H1 (cell line): ENCODE measurements around the gene SZT2. TPM values are rescaled to one million over a fixed set of nuclear protein-coding genes. Genes with fewer than 3 reads are reported as not detected.

Source experiments
- CTCF ChIA-PET: fragments of 300-600 bp; sonication (Branson Sonifier 250); formaldehyde crosslinking; loops from one replicate; lab custom pipeline; 2021; ENCODE audit not compliant: partially characterized antibody; lab: Charles Lee
- POLR2A ChIA-PET: fragments of 300-600 bp; sonication (Branson Sonifier 250); formaldehyde crosslinking; loops from one replicate; lab custom pipeline; 2021; ENCODE audit warnings: inconsistent platforms; ENCODE audit not compliant: partially characterized antibody; lab: Charles Lee
- DNase-seq, 2 experiments: peaks; one replicate each; pipeline versions ENCODE4 v3.0.0 to v3.0.0-alpha.2; 2010 to 2022; ENCODE audit warnings: low spot score in 2 of 2, low read depth in 1 of 2, mixed read lengths in 1 of 2
- FAIRE-seq: peaks from 2 replicates; lab custom pipeline; 2011; peaks lifted over from hg19 to GRCh38; lab: Jason Lieb, UNC
- H2AFZ ChIP-seq: 2 replicates; pipeline ENCODE4 v1.8.1; 2012; ENCODE audit warnings: low read length, inconsistent platforms
- H2AK5ac ChIP-seq: 2 replicates; pipeline ENCODE4 v1.6.1; 2013; ENCODE audit warnings: low read depth, low read length
- H2BK120ac ChIP-seq: replicated peaks from 2 replicates; pipeline ENCODE3; 2013; ENCODE audit warnings: low read depth, low read length, inconsistent platforms
- H2BK12ac ChIP-seq: 2 replicates; pipeline ENCODE4 v1.6.1; 2013; ENCODE audit warnings: low read depth, low read length
- H2BK15ac ChIP-seq: 2 replicates; pipeline ENCODE4 v1.6.1; 2013; ENCODE audit warnings: low read length
- H2BK20ac ChIP-seq: 2 replicates; pipeline ENCODE4 v1.6.1; 2013; ENCODE audit warnings: low read length
- H2BK5ac ChIP-seq: 2 replicates; pipeline ENCODE4 v1.6.1; 2013; ENCODE audit warnings: low read depth, low read length
- H3K14ac ChIP-seq: 2 replicates; pipeline ENCODE4 v1.6.1; 2013; ENCODE audit warnings: inconsistent platforms; ENCODE audit not compliant: insufficient read length
- H3K18ac ChIP-seq: 2 replicates; pipeline ENCODE4 v1.6.1; 2013; ENCODE audit warnings: low read length; ENCODE audit errors: extremely low read depth
- H3K23ac ChIP-seq: 2 replicates; pipeline ENCODE4 v1.6.1; 2013; ENCODE audit warnings: inconsistent platforms; ENCODE audit not compliant: insufficient read length
- H3K23me2 ChIP-seq: 2 replicates; pipeline ENCODE4 v1.6.1; 2013; ENCODE audit warnings: low read depth, low read length
- H3K27ac ChIP-seq: 2 replicates; pipeline ENCODE4 v1.6.1; 2011; ENCODE audit warnings: low read depth, low read length, inconsistent platforms
- H3K27me3 ChIP-seq, 4 experiments: replicated peaks in 1 of 4; 1 replicate in 1 of 4; 2 replicates in 3 of 4; pipeline versions ENCODE4 v1.6.1 to v1.8.1; 2011 to 2013; ENCODE audit warnings: low read length in 3 of 4, mild to moderate bottlenecking in 3 of 4, inconsistent platforms in 2 of 4, mixed read lengths in 2 of 4, moderate library complexity in 1 of 4; ENCODE audit not compliant: control insufficient read depth in 3 of 4, insufficient read depth in 3 of 4; ENCODE audit errors: extremely low read depth in 1 of 4
- H3K36me3 ChIP-seq, 4 experiments: 2 replicates each; pipeline versions ENCODE4 v1.6.1 to v1.8.1; 2011 to 2013; ENCODE audit warnings: mild to moderate bottlenecking in 4 of 4, low read length in 3 of 4, moderate library complexity in 2 of 4, control low read depth in 1 of 4, inconsistent platforms in 1 of 4; ENCODE audit not compliant: insufficient read depth in 4 of 4, control insufficient read depth in 2 of 4
- H3K4ac ChIP-seq: replicated peaks from 2 replicates; pipeline ENCODE3; 2013; ENCODE audit warnings: low read length, low read depth, mixed read lengths, inconsistent platforms; ENCODE audit not compliant: insufficient read length
- H3K4me1 ChIP-seq, 4 experiments: replicated peaks in 1 of 4; 1 replicate in 1 of 4; 2 replicates in 3 of 4; pipeline versions ENCODE4 v1.6.1 to v1.8.1; 2011 to 2013; ENCODE audit warnings: low read length in 3 of 4, inconsistent platforms in 2 of 4, mixed read lengths in 1 of 4; ENCODE audit not compliant: insufficient read depth in 4 of 4, control insufficient read depth in 3 of 4
- H3K4me2 ChIP-seq, 2 experiments: 2 replicates each; pipeline versions ENCODE4 v1.6.1 to v1.8.1; 2011 to 2013; ENCODE audit warnings: low read depth in 2 of 2, low read length in 2 of 2, control low read depth in 1 of 2, inconsistent platforms in 1 of 2, mild to moderate bottlenecking in 1 of 2; ENCODE audit not compliant: insufficient read depth in 1 of 2
- H3K4me3 ChIP-seq, 4 experiments: fragments of 200-600, 300-600 bp in 1 of 4; sonication (generic), shearing (Covaris generic), sonication (Bioruptor Twin) in 1 of 4; 2 replicates each; pipeline versions ENCODE4 v1.5.1 to v1.8.1; 2011 to 2016; ENCODE audit warnings: low read length in 4 of 4, low read depth in 3 of 4, control low read depth in 2 of 4, inconsistent platforms in 2 of 4, mild to moderate bottlenecking in 2 of 4, mixed read lengths in 1 of 4, moderate library complexity in 1 of 4; ENCODE audit not compliant: insufficient read depth in 2 of 4; ENCODE audit errors: extremely low read depth in 1 of 4
- H3K56ac ChIP-seq: replicated peaks from 2 replicates; pipeline ENCODE3; 2013; ENCODE audit warnings: low read depth, mild to moderate bottlenecking, mixed read lengths, low read length, inconsistent platforms; ENCODE audit not compliant: insufficient read length
- H3K79me1 ChIP-seq: 2 replicates; pipeline ENCODE4 v1.6.1; 2013; ENCODE audit warnings: low read depth, low read length, control low read depth
- H3K79me2 ChIP-seq, 2 experiments: 2 replicates each; pipeline versions ENCODE4 v1.6.1 to v1.8.1; 2012 to 2013; ENCODE audit warnings: low read length in 2 of 2, mild to moderate bottlenecking in 2 of 2, inconsistent platforms in 1 of 2; ENCODE audit not compliant: insufficient read depth in 2 of 2, control insufficient read depth in 1 of 2
- H3K9ac ChIP-seq, 4 experiments: replicated peaks in 1 of 4; 1 replicate in 1 of 4; 2 replicates in 3 of 4; pipeline versions ENCODE4 v1.6.1 to v1.8.1; 2011 to 2013; ENCODE audit warnings: low read depth in 3 of 4, low read length in 3 of 4, control low read depth in 2 of 4, mild to moderate bottlenecking in 2 of 4, moderate library complexity in 2 of 4, inconsistent platforms in 1 of 4; ENCODE audit errors: extremely low read depth in 1 of 4
- H3K9me3 ChIP-seq, 2 experiments: 2 replicates each; pipeline versions ENCODE4 v1.6.1 to v1.8.1; 2012 to 2013; ENCODE audit warnings: mild to moderate bottlenecking in 2 of 2, moderate library complexity in 2 of 2, control low read depth in 1 of 2, inconsistent platforms in 1 of 2, low read depth in 1 of 2, low read length in 1 of 2, mixed read lengths in 1 of 2; ENCODE audit not compliant: insufficient read depth in 2 of 2
- H4K20me1 ChIP-seq, 2 experiments: replicated peaks in 1 of 2; 2 replicates each; pipeline versions ENCODE3 to v1.8.1; 2011 to 2013; ENCODE audit warnings: inconsistent platforms in 2 of 2, low read length in 2 of 2, mild to moderate bottlenecking in 1 of 2; ENCODE audit not compliant: insufficient read depth in 2 of 2, control insufficient read depth in 1 of 2
- H4K5ac ChIP-seq: 2 replicates; pipeline ENCODE4 v1.6.1; 2013; ENCODE audit warnings: low read length, low read depth, mixed read lengths, inconsistent platforms; ENCODE audit not compliant: insufficient read length
- H4K8ac ChIP-seq: 2 replicates; pipeline ENCODE4 v1.8.0; 2013; ENCODE audit warnings: mild to moderate bottlenecking, moderate library complexity, low read length, inconsistent platforms; ENCODE audit not compliant: insufficient read depth; ENCODE audit errors: extremely low read depth
- H4K91ac ChIP-seq: replicated peaks from 2 replicates; pipeline ENCODE3; 2013; ENCODE audit warnings: low read length, mixed read lengths, inconsistent platforms; ENCODE audit not compliant: insufficient read length
- BRCA1 ChIP-seq: IDR thresholded peaks from 2 replicates; pipeline ENCODE4 v1.6.1; 2012; ENCODE audit warnings: low read depth, low read length, improper control_type of control experiment
- CTBP2 ChIP-seq: IDR thresholded peaks from 2 replicates; pipeline ENCODE4 v1.7.0; 2011; ENCODE audit warnings: borderline replicate concordance, mild to moderate bottlenecking, moderate library complexity, mixed read lengths, low read length; ENCODE audit not compliant: insufficient read depth, insufficient read length
- EP300 ChIP-seq, 2 experiments: IDR thresholded peaks; 1 replicate in 1 of 2; 2 replicates in 1 of 2; pipeline ENCODE4 v1.6.1; 2011 to 2012; ENCODE audit warnings: low read depth in 2 of 2, low read length in 2 of 2, mild to moderate bottlenecking in 2 of 2, borderline replicate concordance in 1 of 2, inconsistent platforms in 1 of 2, moderate library complexity in 1 of 2
- EZH2 ChIP-seq: fragments of 200-600 bp; sonication (generic); IDR thresholded peaks from 2 replicates; pipeline ENCODE4 v1.7.1; 2012; ENCODE audit warnings: low read depth, mild to moderate bottlenecking, moderate library complexity, low read length, inconsistent platforms; ENCODE audit not compliant: severe bottlenecking
- HDAC6 ChIP-seq: IDR thresholded peaks from one replicate; pipeline ENCODE4 v1.7.1; 2012; ENCODE audit warnings: low read depth, mild to moderate bottlenecking, inconsistent platforms, low read length, moderate library complexity
- KDM1A ChIP-seq: fragments of 200-600, 300-600 bp; sonication (generic); IDR thresholded peaks from 2 replicates; pipeline ENCODE4 v1.7.1; 2016; ENCODE audit warnings: mild to moderate bottlenecking, low read length, borderline replicate concordance
- KDM4A ChIP-seq: IDR thresholded peaks from one replicate; pipeline ENCODE4 v1.7.1; 2012; ENCODE audit warnings: low read depth, mild to moderate bottlenecking, moderate library complexity, low read length, inconsistent platforms; ENCODE audit not compliant: severe bottlenecking
- POLR2A ChIP-seq, 2 experiments: IDR thresholded peaks; 1 replicate in 1 of 2; 2 replicates in 1 of 2; pipeline ENCODE4 v1.6.1; 2011; ENCODE audit warnings: low read depth in 2 of 2, low read length in 2 of 2, mild to moderate bottlenecking in 2 of 2; ENCODE audit errors: control extremely low read depth in 1 of 2
- SAP30 ChIP-seq: fragments of 300-600 bp; sonication (generic); IDR thresholded peaks from 2 replicates; pipeline ENCODE4 v1.7.1; 2012; ENCODE audit warnings: low read length, moderate library complexity, mild to moderate bottlenecking, inconsistent platforms; ENCODE audit not compliant: insufficient read depth, insufficient replicate concordance
- SIX5 ChIP-seq: IDR thresholded peaks from 2 replicates; pipeline ENCODE4 v1.6.1; 2011; ENCODE audit warnings: mild to moderate bottlenecking, low read depth, low read length
- TBP ChIP-seq: IDR thresholded peaks from 2 replicates; pipeline ENCODE4 v1.6.1; 2011; ENCODE audit warnings: low read depth, low read length, improper control_type of control experiment
- WGBS, 2 experiments: shearing (Covaris generic) in 1 of 2; methylation state at CpG; one replicate each; pipeline versions ENCODE4 v1.1.6 to v1.1.7; 2013 to 2015; ENCODE audit warnings: low lambda C conversion rate in 2 of 2, mixed read lengths in 2 of 2, inconsistent platforms in 1 of 2, low coverage in 1 of 2, missing lambda C conversion rate in 1 of 2; ENCODE audit not compliant: insufficient replicate concordance in 2 of 2, insufficient coverage in 1 of 2, insufficient read length in 1 of 2; ENCODE audit errors: extremely low coverage in 1 of 2, missing lambda C conversion rate in 1 of 2; 5-methylcytosine and 5-hydroxymethylcytosine counted together
- polyA plus RNA-seq, 7 experiments: library from polyadenylated mRNA; depleted of rRNA in 3 of 7; stranded (reverse) in 5 of 7; unstranded in 2 of 7; fragments of >200 nt in 5 of 7; fragments of 200-250 nt in 2 of 7; gene quantifications; 1 replicate in 5 of 7; 2 replicates in 1 of 7; 4 replicates in 1 of 7; pipeline versions ENCODE4 v1.2.1 to v1.2.3, GENCODE V29; 2011 to 2013; ENCODE audit warnings: missing spikeins in 2 of 7, mixed read lengths in 2 of 7
- total RNA-seq: library from RNA; stranded (reverse); fragmentation: NEBNext Ultra II Directional; extraction: Animal tissue kit (Norgen Biotek cat#: 25700); gene quantifications from 2 replicates; pipeline ENCODE4 v1.2.1, GENCODE V29; 2021
- TF ChIP-seq, protein P1 (sequence below): IDR thresholded peaks from 2 replicates; pipeline ENCODE4 v1.6.1; 2012; ENCODE audit warnings: low read length, inconsistent platforms

Gene SZT2
- total and polyA plus RNA-seq, 2 of the 8 experiments (the other 6 are each of a cell fraction or from before 2014, with no cell fraction given) = 4.7 to 12.9 TPM

DNA sequence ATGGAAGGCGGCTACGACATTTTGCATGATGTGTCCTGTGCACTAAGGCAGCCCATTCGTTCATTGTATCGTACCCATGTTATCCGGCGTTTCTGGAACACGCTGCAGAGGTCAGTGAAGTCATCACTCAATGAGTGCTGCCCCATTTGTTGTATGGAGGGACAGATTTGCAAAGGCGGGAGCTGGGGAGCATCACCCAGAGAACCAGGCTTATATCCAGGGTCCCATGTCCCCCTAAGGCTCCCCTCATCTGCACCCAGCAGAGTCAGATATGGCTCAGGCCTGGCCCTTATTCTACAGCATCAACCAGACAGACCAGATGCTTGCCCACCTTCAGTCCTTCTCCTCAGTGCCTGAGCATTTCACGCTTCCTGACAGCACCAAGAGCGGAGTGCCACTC, 31.2 kb downstream of the SZT2 start:
- Histone ChIP-seq H3K79me2 (no peaks in the 10 kb centered on the region), H2AFZ (no peak overlapping the region), H3K36me3 (peaks cover 5 to 33% (median 19%) of the 10 kb centered on the region in 4 experiments; a peak in 6 of 8 replicates), H3K4me2 (no peak overlapping the region), H3K27me3 (no peaks in the 10 kb centered on the region), H2AK5ac (no peak overlapping the region), H2BK20ac (no peak overlapping the region), H4K20me1 (peaks cover 0 to 2% of the 10 kb centered on the region in 2 experiments), H2BK5ac (no peak overlapping the region), H3K23ac (no peak overlapping the region), H3K27ac (no peak overlapping the region), H2BK15ac (no peak overlapping the region), H3K18ac (no peak overlapping the region), H3K79me1 (no peaks in the 10 kb centered on the region), H4K8ac (no peak overlapping the region), H3K9ac (no peak overlapping the region), H3K4me1 (peaks cover 0 to 8% (median 5%) of the 10 kb centered on the region in 4 experiments; a peak in 6 of 7 replicates), H3K23me2 (peaks cover 2% of the 10 kb centered on the region; the same call in 1 of the 2 replicates), H3K9me3 (no peaks in the 10 kb centered on the region), H2BK120ac (no peak overlapping the region), H3K14ac (no peak overlapping the region), H4K5ac (no peak overlapping the region), H2BK12ac (no peak overlapping the region), H4K91ac (no peak overlapping the region), H3K4me3 (no peak overlapping the region), H3K56ac (no peak overlapping the region), H3K4ac (no peak overlapping the region)
- CTCF ChIA-PET = interaction anchor here (0.6 to 1.8 kb wide), 6 partner anchors 20 to 567 kb away, joined by 3 to 6 read pairs (median 3); no protein-coding TSS in a partner anchor
- WGBS, 2 experiments = 95% methylated on average over 10 of the region's 10 CpGs; no CpG with 5 or more reads in 1 of the 2 experiments
- POLR2A ChIA-PET = no interaction called here
- no peak for DNase-seq
- no peak for FAIRE-seq
- no peak for TF ChIP-seq CTBP2
- TF ChIP-seq EP300 (IDR thresholded peaks at IDR 0.05; ENCODE audit: borderline replicate concordance in 1 of 2, low read depth in 2 of 2, low read length in 2 of 2) = no peak
- no peak for TF ChIP-seq BRCA1
- TF ChIP-seq POLR2A (IDR thresholded peaks at IDR 0.05; ENCODE audit: control extremely low read depth in 1 of 2, low read depth in 2 of 2, low read length in 2 of 2) = no peak
- no peak for TF ChIP-seq SIX5
- TF ChIP-seq, protein P1, sequence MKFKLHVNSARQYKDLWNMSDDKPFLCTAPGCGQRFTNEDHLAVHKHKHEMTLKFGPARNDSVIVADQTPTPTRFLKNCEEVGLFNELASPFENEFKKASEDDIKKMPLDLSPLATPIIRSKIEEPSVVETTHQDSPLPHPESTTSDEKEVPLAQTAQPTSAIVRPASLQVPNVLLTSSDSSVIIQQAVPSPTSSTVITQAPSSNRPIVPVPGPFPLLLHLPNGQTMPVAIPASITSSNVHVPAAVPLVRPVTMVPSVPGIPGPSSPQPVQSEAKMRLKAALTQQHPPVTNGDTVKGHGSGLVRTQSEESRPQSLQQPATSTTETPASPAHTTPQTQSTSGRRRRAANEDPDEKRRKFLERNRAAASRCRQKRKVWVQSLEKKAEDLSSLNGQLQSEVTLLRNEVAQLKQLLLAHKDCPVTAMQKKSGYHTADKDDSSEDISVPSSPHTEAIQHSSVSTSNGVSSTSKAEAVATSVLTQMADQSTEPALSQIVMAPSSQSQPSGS = no peak
- no peak for TF ChIP-seq HDAC6
- TF ChIP-seq SAP30 = no peak
- no peak for TF ChIP-seq KDM4A
- TF ChIP-seq TBP = no peak
- no peak for TF ChIP-seq EZH2
- TF ChIP-seq KDM1A = no peak
